ENCODE measurements around the gene CHRNA4. TPM values are rescaled to one million over a fixed set of nuclear protein-coding genes. Genes with fewer than 3 reads are reported as not detected.

CHRNA4 gene
- total and polyA plus RNA-seq, 3 donors from 2014 or later = 3.3 to 8.3 (median 7.4) TPM

- Histone ChIP-seq H3K9me3 (no peaks in the 10 kb centered on the region), H3K36me3 (ENCODE audit: low read depth, missing control alignments) (no peaks in the 10 kb centered on the region), H3K27me3 (no peaks in the 10 kb centered on the region), H3K4me3 (no peak overlapping the region), H3K27ac (no peak overlapping the region), H3K4me1 (no peaks in the 10 kb centered on the region)
- 69 to 74% methylated on average over 13 to 23 of the region's 23 CpGs for WGBS, 2 donors
- DNase-seq = no peak
- intact Hi-C loops (cut with DNase I; ENCODE audit: low total_unique reads) = no loop called here
- no peak for TF ChIP-seq POLR2A (IDR thresholded peaks at IDR 0.05)
- no peak for TF ChIP-seq CTCF (IDR thresholded peaks at IDR 0.05)
These were observed 2.1 kb upstream of the CHRNA4 start for GRCh38 chr20:63363013-63363957.

- H3K4me3 ChIP-seq = no peak overlapping the region
- H3K36me3 ChIP-seq (ENCODE audit: low read depth, missing control alignments) = no peaks in the 10 kb centered on the region
- H3K27ac ChIP-seq = no peak overlapping the region
- no peaks in the 10 kb centered on the region for H3K27me3 ChIP-seq
- 81 to 86% methylated on average over 16 of the region's 16 CpGs for WGBS, 2 donors
- TF ChIP-seq CTCF (IDR thresholded peaks at IDR 0.05) (no peak), POLR2A (IDR thresholded peaks at IDR 0.05) (no peak)
- no peak for DNase-seq
- H3K9me3 ChIP-seq = no peaks in the 10 kb centered on the region
- intact Hi-C loops (cut with DNase I; ENCODE audit: low total_unique reads) = no loop called here
- H3K4me1 ChIP-seq = no peaks in the 10 kb centered on the region
These were observed 1.4 kb upstream of the CHRNA4 start for GRCh38 chr20:63362436-63363009.

GRCh38 chr20:63361519-63362435 is 628 bp upstream of the CHRNA4 start:
- H3K4me1 ChIP-seq = no peaks in the 10 kb centered on the region
- no peak overlapping the region for H3K27ac ChIP-seq
- H3K4me3 ChIP-seq = no peak overlapping the region
- H3K9me3 ChIP-seq = no peaks in the 10 kb centered on the region
- TF ChIP-seq CTCF (IDR thresholded peaks at IDR 0.05) (no peak), POLR2A (IDR thresholded peaks at IDR 0.05) (no peak)
- no peaks in the 10 kb centered on the region for H3K36me3 ChIP-seq (ENCODE audit: low read depth, missing control alignments)
- 13 to 19% methylated on average over 23 to 44 of the region's 50 CpGs for WGBS, 2 donors
- intact Hi-C loops (cut with DNase I; ENCODE audit: low total_unique reads) = no loop called here
- DNase-seq = no peak
- no peaks in the 10 kb centered on the region for H3K27me3 ChIP-seq

- WGBS, 2 donors = 35 to 39% methylated on average over 14 to 38 of the region's 38 CpGs
- Histone ChIP-seq H3K4me3 (peak overlapping the region; percentile 21 to 48), H3K27ac (no peak overlapping the region), H3K9me3 (no peaks in the 10 kb centered on the region), H3K4me1 (no peaks in the 10 kb centered on the region), H3K27me3 (no peaks in the 10 kb centered on the region), H3K36me3 (ENCODE audit: low read depth, missing control alignments) (no peaks in the 10 kb centered on the region)
- no peak for DNase-seq
- intact Hi-C loops (cut with DNase I; ENCODE audit: low total_unique reads) = no loop called here
- TF ChIP-seq CTCF (IDR thresholded peaks at IDR 0.05) (no peak), POLR2A (IDR thresholded peaks at IDR 0.05) (no peak)
These were observed 956 bp downstream of the CHRNA4 start for GRCh38 chr20:63359937-63360849.

All from testis (tissue), 3 donors.